Adrenal gland (tissue), 12 donors: ENCODE results near the gene FAXDC2. TPM values are rescaled to one million over a fixed set of nuclear protein-coding genes. Genes with fewer than 3 reads are reported as not detected.
A peak's percentile ranks its signal among the peaks of the same experiment; 100 is the strongest.

Experiments used
- DNase-seq, 7 donors: peaks; one replicate each; pipeline ENCODE4 v3.0.0-alpha.2; 2019 to 2020
- H3K27ac ChIP-seq, 5 donors: fragments of 200-600 bp; sonication (generic) in 4 of 5; 1 replicate in 3 of 5; 2 replicates in 2 of 5; pipeline versions ENCODE4 v1.5.1 to v1.8.0; 2016 to 2020; ENCODE audit warnings: mild to moderate bottlenecking in 1 of 5
- H3K27me3 ChIP-seq: fragments of 200-600 bp; 2 replicates; pipeline ENCODE4 v1.8.0; 2021
- H3K36me3 ChIP-seq, 2 donors: fragments of 200-600 bp; replicated peaks in 1 of 2; 1 replicate in 1 of 2; 2 replicates in 1 of 2; pipeline versions ENCODE4 v1.5.1 to v1.8.0; 2018 to 2022
- H3K4me1 ChIP-seq, 2 donors: fragments of 200-600 bp; replicated peaks in 1 of 2; 1 replicate in 1 of 2; 2 replicates in 1 of 2; pipeline versions ENCODE4 v1.5.1 to v1.8.0; 2018 to 2021
- H3K4me3 ChIP-seq, 4 donors: fragments of 200-600 bp; sonication (generic) in 3 of 4; one replicate each; pipeline ENCODE4 v1.5.1; 2016 to 2018
- H3K9me3 ChIP-seq, 3 donors: fragments of 200-600 bp; sonication (generic) in 1 of 3; replicated peaks in 1 of 3; 1 replicate in 2 of 3; 2 replicates in 1 of 3; pipeline versions ENCODE4 v1.5.1 to v1.8.0; 2016 to 2021
- CTCF ChIP-seq, 6 experiments: fragments of 450-650 bp in 4 of 6; fragments of 200-600 bp in 2 of 6; sonication (generic) in 1 of 6; IDR thresholded peaks; 1 replicate in 5 of 6; 2 replicates in 1 of 6; pipeline versions ENCODE4 v1.5.1 to v1.8.0; 2016 to 2021; ENCODE audit warnings: antibody characterized with exemption in 6 of 6, mild to moderate bottlenecking in 2 of 6, moderate library complexity in 1 of 6
- POLR2A ChIP-seq, 2 donors: fragments of 450-650 bp; IDR thresholded peaks; one replicate each; pipeline ENCODE4 v1.6.1; 2017; ENCODE audit warnings: antibody characterized with exemption in 2 of 2, mild to moderate bottlenecking in 2 of 2, moderate library complexity in 1 of 2
- WGBS, 4 donors: extraction: QIAGEN DNeasy Blood & Tissue Kit in 2 of 4; methylation state at CpG; one replicate each; pipeline versions ENCODE4 v1.1.5 to v1.1.7; 2013 to 2017; 5-methylcytosine and 5-hydroxymethylcytosine counted together
- intact Hi-C, 2 donors: fragments of 100-400 bp; cut with DNase I; formaldehyde crosslinking; loops; one replicate each; pipeline versions ENCODE4 v1.14.1 to v1.15.0; 2022 to 2023
- microRNA counts, 2 donors: library from miRNA; unstranded; fragments of <30 nt; microRNA quantifications; one replicate each; lab custom pipeline; 2016
- microRNA-seq, 3 donors: library from miRNA; unstranded; fragments of <30 nt; microRNA quantifications; one replicate each; pipeline ENCODE4, GENCODE V29; 2017 to 2020
- polyA plus RNA-seq, 3 donors: library from polyadenylated mRNA; stranded (reverse); fragments of 200-250 nt in 2 of 3; fragments of 350-450 nt in 1 of 3; fragmentation: Illumina TruSeq in 1 of 3; extraction: RNeasy Lipid Tissue Mini Kit (QIAGEN cat#74804) in 1 of 3; gene quantifications; one replicate each; pipeline ENCODE4 v1.2.3, GENCODE V29; 2013 to 2014
- small RNA-seq, 2 donors: library from RNA; depleted of rRNA; stranded (forward); fragments of <200 nt; gene quantifications; one replicate each; pipeline ENCODE3, GENCODE V24; 2016
- total RNA-seq, 9 donors: library from RNA; depleted of rRNA in 4 of 9; stranded (reverse); fragments of >200 nt in 4 of 9; fragments of 120-200 nt in 1 of 9; fragmentation: NEBNext Ultra II Directional in 1 of 9; extraction: Animal tissue kit (Norgen Biotek cat#: 25700) in 1 of 9; gene quantifications; one replicate each; pipeline versions ENCODE4 v1.1.0 to v1.2.4, GENCODE V29; 2013 to 2023
- donor health status: healthy with polysubstance abuse.
- donor health status: Bipolar disorder and iron deficiency.
- donor health status: DM: yes; HTN: yes; CAD: no.
- donor health status: DM: no; HTN: no; CAD: no.
- donor health status: DM: no; HTN: no; CAD: no.
- donor health status: DM: yes; HTN: yes; CAD: no.

FAXDC2 gene
- total and polyA plus RNA-seq, 12 donors, result 12.2 to 86.2 (median 44.0) TPM

GRCh38 chr5:154770111-154770510 lies 80.3 kb downstream of the FAXDC2 start:
- H3K27ac ChIP-seq, result peak overlapping the region; percentile 24 to 81 (median 64)
- H3K36me3 ChIP-seq, result no peaks in the 10 kb centered on the region
- WGBS, 4 donors, result 39 to 58% (median 55%) methylated on average over 2 of the region's 2 CpGs
- H3K4me1 ChIP-seq, result peaks cover 45 to 83% of the 10 kb centered on the region in 2 donors
- H3K27me3 ChIP-seq, result no peaks in the 10 kb centered on the region
- no peaks in the 10 kb centered on the region for H3K9me3 ChIP-seq
- TF ChIP-seq POLR2A (IDR thresholded peaks at IDR 0.05) (no peak), CTCF (IDR thresholded peaks at IDR 0.05) (no peak)
- intact Hi-C loops, result no loop called here
- no peak overlapping the region for H3K4me3 ChIP-seq
- no peak for DNase-seq

MicroRNAs within 50 kb of the gene (microRNA counts, 767-probe panel; counts per million panel counts)
- microRNA hsa-miR-378h (lab: Ali Mortazavi, UCI), result 0 counts per million in 2 donors

Small RNA genes lying within 50 kb of the gene (microRNA-seq; reads per million reads assigned to microRNA genes)
- gene MIR378H, result 0 reads per million in 3 donors

Small RNA genes lying within 50 kb of the gene (small RNA-seq; reads per million reads assigned to genes)
- gene MIR378H, result 0 reads per million in 2 donors

Other genes starting within 250 kb of the FAXDC2 start
- 100 to 1,000 TPM in 8 of 9 donors, 10 to 100 TPM in 1; 49.4 to 209 (median 128) TPM for gene LARP1, start 95.2 kb downstream of the FAXDC2 start, total RNA-seq
- 100 to 1,000 TPM in 1 of 3 donors, 10 to 100 TPM in 2; 30.5 to 152 (median 55.7) TPM for gene LARP1, start 95.2 kb downstream of the FAXDC2 start, polyA plus RNA-seq
- gene CNOT8, start 8.0 kb upstream of the FAXDC2 start, total RNA-seq, result 100 to 1,000 TPM in 2 of 9 donors, 10 to 100 TPM in 7; 49.8 to 109 (median 74.4) TPM
- 10 to 100 TPM; 25.6 to 64.0 (median 47.9) TPM for gene CNOT8, start 8.0 kb upstream of the FAXDC2 start, polyA plus RNA-seq
- gene GEMIN5, start 87.6 kb upstream of the FAXDC2 start, total RNA-seq, result 10 to 100 TPM in 8 of 9 donors, 1 to 10 TPM in 1; 9.4 to 19.2 (median 14.1) TPM
- gene GEMIN5, start 87.6 kb upstream of the FAXDC2 start, polyA plus RNA-seq, result 10 to 100 TPM in 1 of 3 donors, 1 to 10 TPM in 2; 3.2 to 12.9 (median 3.9) TPM
- 10 to 100 TPM; 12.6 to 65.2 (median 52.1) TPM for gene MRPL22, start 90.5 kb upstream of the FAXDC2 start, total RNA-seq
- gene MRPL22, start 90.5 kb upstream of the FAXDC2 start, polyA plus RNA-seq, result 100 to 1,000 TPM in 2 of 3 donors, 10 to 100 TPM in 1; 98.0 to 129 (median 103) TPM
- under 1 TPM in 2 of 9 donors, not detected in 7; 0.06 to 0.09 TPM for gene KIF4B, start 163.2 kb upstream of the FAXDC2 start, total RNA-seq
- not detected for gene KIF4B, start 163.2 kb upstream of the FAXDC2 start, polyA plus RNA-seq